NCI-H1930 (cell line): ENCODE data around the gene TMEM167B.

ENCODE experiments used
- DNase-seq, 2 experiments: peaks; one replicate each; lab custom pipeline; 2025; lab: John Stamatoyannopoulos, UW

The TMEM167B gene

DNA sequence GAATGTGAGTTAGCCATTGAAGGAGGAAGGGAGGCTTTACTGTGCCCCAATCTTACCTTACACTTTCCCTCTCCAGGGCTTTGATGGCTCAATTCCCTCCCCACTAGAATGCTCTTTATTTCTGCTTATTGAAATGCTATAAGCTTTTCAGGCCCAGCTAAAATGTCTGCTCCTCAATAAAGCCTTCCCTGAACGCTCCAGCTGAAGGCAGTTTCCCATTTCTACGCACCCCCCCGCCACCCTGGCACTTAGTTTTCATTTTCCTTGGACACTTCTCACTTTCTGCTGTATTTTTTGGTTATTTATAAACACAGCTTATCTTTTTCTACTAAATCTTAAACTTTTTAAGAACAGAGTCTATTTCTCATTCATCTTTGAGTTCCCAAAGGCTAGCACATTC is 7.1 kb upstream of the TMEM167B start:
- DNase-seq, result no peak

DNA sequence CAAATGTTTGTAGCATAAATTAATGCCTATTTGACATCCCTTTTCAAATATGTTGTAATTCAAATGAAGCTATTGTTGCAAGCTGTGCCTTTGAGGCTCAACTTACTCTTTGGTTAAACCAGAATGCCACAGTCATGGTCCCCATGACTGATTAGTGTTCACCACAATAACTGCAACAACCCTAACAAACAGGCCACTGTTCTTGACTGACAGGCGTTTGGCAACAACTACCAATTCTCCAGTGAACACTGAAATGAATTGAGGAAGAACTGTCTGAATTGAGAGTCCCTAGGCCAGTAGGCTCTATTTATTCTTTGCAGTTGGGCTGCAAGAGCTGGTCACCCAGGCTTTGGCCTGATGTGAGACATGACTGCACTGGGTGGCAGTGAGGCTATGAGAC is 6.6 kb upstream of the TMEM167B start:
- DNase-seq, result no peak

DNA sequence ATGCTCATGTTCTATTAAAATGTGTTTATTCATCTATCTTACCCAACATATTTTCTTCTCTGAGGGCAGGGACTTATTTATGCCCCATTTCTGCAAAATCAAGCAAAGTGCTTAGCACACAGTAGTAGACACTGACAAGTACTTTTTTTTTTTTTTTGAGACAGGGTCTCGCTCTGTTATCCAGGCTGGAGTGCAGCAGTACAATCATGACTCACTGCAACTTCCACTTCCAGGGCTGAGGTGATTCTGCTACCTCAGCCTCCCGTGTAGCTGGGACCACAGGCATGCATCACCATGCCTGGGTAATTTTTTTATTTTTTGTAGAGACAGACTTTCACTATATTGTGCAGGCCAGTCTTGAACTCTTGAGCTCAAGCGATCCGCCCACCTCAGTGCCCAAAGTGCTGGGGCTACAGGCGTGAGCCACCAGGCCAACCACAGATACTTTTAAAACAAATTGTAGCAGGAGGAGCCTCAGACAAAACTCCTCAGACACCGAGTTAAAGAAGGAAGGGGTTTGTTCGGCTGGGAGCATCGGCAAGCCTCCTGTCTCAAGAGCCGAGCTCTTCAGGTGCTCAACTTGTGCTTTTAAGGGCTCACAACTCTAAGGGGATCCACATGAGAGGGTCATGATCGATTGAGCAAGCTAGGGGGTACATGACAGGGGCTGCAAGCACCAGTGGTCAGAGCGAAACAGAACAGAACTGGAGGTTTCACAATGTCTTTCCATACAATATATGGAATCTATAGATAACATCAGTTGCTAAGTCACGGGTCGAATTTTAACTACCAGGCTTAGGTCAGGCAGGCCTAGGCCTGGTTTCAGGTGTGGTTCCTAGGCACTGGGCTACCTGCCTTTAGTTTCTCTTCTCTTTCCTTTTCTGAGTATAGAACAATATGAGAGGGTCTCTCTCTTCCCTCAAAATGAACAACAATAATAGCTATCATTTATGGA is 5.7 kb upstream of the TMEM167B start:
- no peak for DNase-seq

DNA sequence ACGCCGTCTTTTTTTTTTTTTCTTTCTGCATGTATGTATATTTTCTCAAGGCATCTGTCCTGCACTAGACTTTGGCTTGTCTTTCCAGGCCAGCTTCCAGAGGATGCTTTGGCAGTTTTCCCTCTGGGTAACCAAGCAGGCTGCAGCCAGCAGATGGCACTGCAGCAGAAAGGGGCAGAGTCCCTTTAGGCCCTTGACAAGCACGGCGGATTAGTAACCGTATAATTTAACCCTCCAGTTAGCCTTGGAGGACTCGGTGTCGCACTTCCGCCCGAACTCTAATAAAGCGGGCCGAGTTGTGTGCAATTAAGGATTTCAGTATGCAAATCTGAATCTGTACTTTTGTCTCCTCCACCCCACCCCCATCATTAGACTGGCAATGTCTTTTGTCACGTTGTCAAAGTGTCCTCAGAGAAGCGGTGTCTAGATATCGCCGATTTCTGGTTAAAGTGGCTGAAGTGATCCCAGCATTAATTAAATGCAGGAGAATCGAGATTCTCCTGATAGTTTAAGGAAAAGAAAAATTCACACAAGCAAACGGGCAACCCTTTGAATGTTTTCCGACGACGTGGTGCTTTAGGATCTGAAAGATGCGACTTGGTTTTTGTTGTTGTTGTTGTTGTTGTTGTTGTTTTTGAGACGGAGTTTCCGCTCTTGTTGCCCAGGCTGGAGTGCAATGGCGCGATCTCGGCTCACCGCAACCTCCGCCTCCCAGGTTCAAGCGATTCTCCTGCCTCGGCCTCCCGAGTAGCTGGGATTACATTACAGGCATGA is 1.1 kb upstream of the TMEM167B start:
- peak; percentile 84 to 89 for DNase-seq

DNA sequence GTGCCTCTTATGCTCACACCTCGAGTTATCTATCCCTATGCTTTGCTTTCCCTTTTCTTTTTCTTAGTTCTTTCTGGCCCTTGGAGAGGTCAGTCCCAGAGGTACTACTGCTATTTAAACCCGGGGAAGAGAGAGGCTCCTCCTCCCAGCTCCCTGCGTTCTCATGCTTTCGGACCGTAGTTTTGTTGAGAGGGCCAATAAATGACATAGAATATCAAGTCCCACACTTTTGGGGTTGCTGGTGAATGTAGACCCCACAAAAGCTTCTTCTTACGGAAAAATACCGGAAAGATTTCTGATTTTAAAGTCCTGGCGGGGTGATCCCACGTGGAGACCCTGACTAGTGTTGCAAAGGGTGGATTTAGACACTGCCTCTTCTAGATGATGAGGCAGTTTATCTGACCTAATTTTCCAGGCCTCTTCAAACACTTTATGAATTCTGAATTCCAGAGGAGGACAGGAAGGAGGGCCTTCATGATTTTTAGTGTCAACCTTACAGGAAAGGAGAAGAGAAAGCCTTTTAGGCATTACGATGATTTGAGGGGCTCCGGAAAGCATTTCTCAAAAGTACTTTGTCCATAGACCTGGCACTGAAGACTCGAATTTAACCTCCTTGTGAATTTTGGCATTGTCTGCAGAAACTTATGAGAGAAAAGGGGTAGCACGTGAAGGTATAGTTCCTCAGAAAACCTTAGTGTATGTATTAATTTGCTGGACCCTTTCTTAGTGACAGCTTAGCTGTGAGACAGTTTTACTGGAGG is 694 bp downstream of the TMEM167B start:
- DNase-seq, result no peak

DNA sequence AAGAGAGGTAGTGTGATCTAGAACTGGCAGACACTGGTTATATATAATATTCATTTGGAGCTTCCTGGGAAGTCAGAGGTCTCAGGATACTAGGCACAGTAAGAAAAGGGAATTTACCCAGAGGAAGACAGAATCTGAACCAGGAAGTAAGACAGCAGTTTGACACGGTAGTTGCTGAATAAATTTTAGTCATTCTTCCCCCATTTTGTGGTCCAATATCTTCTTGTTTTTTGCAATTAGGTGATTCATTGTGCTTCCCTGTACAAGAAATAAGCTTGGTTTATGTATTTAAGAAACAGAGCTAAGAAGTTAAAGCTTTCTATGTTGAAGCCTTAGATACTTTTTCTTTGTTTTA is 1.3 kb downstream of the TMEM167B start:
- no peak for DNase-seq

DNA sequence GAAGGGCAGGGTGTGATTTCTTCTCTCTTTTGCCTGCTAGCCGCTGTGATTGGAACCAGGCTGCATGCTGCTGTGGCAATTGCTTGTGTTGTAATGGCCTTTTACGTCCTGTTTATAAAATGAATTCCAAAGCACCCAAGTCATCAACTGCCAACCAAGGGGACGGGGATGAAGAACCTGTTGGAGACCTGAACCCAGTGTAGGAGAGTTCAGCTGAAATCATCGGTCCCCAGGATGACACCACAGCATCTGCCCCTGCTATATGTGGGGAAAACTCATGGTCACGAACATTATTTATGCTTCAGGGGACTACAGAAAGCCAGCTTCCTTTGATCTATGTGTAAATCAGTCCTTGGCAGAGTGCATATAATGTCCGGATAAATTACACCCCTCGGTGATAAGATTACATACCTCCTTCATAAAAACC is 3.8 kb downstream of the TMEM167B start:
- no peak for DNase-seq

DNA sequence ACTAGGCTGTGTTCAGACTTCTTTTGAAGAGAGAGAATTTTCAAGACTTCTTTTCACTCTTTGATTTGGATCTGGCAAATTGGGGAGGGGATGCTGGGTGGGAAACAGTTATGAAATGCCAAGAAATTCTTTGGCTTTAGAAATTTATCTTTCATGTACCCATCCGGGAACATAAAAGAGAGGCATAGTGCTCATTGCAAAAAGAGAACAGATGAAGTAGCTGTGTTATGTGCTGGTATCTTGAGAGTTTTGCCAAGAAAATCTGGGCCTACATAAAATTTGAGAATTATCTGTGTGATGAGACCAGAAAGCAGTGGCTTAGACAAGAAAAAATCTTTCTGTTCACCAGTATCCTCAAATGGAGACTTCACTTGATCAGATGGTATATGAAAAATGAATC is 4.3 kb downstream of the TMEM167B start:
- no peak for DNase-seq

DNA sequence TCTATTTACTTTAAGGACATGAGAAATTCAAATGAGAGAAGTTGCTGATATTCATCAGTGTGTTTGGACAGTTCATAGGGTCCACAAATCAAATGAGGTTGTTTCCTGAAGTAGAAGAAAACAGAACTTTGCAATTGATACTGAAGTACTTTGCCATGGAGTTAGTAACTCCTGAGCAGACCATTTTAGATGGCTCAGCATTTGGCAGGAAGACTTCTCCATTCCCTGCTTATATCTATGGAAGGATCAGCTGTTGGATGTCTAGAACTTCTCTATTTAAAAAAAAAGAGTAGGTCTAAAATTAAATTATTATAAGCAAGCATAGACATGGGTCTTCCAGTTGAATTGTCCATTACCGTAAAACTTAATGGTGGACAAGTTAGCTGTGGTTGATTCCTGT is 5.1 kb downstream of the TMEM167B start:
- no peak for DNase-seq

DNA sequence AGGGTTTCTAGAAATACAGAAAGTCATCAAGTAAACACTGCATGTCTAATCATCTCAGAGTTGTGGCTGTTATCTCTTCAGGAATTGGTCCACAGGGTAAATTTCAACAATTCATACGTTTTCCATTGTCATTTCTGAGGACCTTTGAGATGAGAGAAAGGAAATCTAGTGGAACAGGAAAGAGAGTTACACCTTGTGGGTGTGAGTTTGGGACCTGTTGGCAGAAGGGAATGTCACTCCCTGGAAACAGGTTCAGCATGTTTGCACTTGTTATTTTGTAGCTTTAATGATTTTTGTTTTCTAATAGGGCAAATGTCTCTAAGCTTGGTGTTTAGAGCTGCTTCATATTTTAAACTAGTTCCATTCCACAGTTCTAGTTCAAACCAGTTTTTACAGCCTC is 5.6 kb downstream of the TMEM167B start:
- no peak for DNase-seq

DNA sequence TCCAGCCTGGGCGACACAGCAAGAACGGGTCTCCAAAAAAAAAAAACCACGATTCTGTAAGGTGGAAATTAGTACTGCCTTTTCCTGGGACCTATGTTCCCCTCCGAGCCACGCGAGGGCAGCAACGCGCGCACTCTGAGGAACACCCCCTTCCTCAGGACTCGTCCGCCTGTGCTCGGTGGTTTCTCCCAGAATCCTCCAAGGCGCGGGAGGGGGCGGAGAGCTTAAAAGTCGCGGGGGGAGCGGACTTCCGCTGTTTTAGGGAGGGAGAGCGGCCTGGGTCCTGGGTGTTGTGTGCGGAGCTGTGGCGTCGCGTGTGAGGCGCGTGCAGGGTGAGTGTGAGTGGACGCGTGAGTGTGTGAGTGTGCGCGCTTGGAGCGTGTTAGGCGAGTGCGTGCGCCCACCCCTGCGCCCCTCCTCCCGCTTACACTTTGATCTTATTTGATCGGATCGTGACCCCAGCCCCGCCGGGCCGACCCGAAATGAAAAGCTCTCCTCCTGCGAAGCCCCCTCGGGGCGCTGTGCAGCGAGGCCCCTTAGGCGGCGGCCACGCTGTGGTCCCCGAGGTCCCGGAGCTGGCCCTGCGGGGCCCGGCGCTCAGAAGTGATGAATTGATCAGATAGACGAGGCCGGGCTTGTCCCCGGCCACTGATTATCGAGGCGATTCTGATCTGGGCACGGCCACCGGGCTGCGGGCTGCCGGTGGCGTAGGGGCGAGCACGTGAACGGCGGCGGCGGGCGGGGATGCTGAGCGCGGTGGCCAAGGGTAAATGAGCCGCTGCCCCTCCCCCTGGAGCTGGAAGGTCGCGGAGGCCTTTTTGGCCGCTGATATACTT is 9.6 kb downstream of the TMEM167B start:
- peak; percentile 95 to 97 for DNase-seq

DNA sequence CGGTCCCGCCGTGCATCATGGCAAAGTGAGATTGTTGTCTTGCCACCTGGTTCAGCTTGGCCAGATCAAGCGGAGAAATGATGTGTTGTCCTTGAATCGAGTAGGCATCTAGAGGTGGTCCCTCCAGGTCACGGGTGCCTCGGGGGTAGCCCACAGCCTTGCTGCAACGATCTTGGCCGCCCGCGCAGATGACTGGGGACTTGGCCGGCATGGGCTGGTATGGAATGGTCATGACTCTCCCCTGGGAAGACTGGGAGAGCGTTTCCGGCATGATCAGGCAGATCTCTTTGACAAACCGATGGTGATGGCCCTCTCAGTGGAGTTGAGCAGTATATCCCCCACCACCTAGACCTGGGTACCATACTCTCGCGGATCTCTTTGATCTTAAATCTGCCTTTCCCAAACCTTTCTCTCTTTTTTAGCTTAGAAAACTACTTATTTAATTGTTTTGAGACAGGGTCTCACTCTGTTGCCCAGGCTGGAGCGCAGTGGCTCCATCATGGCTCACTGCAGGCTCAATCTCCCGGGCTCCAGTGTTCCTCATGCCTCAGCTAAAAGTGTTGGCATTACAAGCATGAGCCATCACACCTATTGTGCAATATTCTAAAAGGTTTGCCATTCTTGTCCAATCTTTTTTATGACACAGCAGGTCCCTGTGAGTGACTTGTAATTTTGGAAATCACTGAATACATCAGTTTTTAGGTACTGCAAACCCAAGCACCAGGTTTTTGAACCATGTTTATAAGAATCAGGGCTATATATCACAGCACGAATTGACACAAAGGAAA is 14.0 kb downstream of the TMEM167B start:
- no peak for DNase-seq

DNA sequence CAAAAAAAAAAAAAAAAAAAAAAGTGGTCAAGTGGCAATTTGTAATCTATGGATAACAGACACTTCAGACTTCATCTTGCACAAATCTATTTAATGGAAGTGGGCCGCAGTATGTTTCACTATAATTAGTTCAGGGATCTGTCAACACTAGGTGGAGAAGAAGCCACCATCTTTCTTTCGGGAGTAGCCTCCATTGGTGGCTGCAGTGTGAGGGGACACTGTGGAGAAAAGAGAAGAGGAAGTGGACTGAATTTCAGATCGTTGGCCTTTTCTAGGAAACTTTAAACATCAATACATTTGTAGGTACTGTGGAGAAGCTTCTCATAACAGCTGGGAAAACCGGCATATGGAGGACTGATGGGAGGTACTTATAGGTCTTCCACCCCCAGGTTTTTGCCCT is 15.3 kb downstream of the TMEM167B start:
- DNase-seq, result no peak

DNA sequence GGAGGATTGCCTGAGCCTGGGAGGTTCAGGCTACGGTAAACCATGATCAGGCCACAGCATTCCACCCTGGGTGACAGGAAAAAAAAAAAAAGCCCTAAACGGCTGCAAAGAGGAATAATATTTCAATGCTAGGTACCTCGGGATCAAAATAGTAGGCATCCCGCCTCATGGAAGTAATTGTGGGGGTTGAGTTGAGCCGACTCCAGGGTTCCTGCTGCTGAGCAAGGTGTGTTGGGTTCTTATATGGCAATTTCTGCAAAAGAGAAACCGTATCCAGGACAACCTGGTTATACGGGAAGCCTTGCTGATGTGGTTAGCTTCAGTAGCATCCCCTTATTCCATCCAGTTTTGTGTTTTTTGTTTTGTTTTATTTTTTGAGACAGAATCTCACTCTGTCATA is 17.2 kb downstream of the TMEM167B start:
- no peak for DNase-seq

DNA sequence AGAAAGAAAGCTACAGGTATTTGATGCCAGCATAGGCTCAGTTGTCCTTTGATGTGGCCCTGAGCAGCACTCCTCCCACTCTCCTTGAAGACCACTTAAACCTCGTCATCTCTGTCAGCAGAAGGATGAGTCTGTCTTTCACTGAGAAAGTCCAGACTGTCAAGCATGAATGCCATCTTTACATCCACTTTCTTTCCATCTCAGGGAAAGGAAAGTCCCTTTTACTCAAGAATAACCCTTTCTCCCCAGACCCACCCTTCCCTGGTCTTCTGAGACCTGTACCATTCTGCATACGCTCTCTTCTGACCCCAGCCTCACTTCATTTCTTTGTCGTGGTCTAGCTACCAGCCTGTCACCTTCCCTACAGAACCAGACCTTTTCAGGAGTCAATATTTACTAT is 19.3 kb downstream of the TMEM167B start:
- no peak for DNase-seq

DNA sequence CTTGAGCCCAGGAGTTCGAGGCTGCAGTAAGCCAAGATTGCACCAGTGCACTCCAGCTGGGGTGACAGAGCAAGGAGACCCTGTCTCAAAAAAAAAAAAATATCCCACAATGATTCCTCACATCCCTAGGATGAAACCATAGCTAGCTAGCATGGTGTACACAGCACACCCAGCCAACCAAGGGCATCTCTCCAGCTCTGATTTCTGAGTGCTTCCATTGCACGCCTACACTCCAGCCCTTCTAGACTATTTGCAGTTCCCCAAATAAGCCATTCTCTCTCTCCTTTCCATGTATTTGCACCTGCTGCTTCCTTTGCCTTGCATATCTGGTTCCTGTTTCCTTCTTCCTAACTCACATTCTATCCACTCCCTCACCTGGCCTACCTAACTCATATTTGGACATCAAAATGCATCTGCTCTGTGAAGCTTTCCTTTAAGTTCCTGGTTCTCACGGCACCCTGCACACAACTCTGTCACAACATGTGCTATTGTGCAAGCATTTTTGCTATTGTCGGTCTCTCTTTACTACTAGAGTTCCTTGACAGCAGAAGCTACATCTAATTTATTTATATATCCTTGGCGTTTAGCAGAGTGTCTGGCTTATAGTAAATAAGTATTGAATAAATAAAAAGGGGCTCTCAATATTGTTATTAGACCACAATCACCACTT is 21.0 kb downstream of the TMEM167B start:
- DNase-seq, result no peak

DNA sequence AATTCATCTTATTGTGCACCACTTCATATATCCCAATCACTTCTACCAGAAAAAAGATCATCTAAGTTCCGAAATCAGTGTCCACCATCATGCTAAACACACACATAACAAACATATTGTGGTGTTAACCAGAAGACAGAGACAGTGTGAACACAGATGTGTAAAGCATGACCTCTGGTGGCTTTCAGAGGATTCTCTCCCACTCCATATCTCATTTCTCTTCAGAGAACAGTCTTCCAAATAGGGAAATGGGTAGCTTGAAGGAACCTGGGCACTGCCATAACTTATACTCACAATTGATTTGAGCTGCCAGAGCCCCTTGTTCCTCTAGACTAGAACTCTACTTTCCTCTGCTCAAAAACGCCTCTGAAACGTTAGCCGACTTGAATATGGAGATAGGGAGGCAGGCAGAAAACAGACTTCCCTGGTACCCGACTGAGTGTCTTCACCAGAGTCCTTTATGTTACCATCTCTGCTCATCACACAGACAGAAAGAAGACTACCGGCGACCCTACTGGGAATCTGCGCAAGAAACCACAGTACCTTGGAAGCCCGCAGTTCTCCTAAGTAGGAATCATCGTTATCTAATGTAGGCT is 21.6 kb downstream of the TMEM167B start:
- peak; percentile 2 to 17 for DNase-seq

DNA sequence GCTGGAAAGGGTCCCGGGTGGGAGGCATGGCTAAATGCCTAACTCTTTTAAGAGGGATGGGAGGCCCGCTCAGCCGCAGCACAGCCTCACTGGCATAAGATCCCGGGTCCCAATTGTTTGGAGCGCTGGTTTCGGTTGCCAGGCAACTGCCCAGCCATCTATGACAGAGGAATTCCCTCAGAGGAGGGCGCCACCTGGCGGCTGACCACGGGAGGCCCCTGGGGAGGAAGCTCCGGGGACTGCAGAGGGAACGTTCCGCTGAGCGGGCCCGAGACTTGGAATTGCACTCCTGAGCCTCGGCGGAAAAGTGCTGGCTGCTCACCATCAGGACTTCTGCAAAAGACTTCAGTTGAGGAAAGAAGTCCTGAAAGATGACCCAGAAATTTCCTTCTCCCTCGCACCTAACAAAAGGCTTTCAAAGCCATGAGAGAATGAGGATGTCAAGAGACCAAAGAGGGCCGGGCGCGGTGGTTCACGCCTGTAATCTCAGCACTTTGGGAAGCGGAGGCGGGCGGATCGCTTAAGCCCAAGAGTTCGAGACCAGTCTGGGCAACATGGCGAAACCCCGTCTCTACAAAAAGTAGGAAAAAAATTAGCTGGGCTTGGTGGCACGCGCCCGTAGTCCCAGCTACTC is 22.2 kb downstream of the TMEM167B start:
- peak; percentile 92 to 93 for DNase-seq
